AG09319 (cell line): ENCODE results near the gene IP6K1.

Experiments
- DNase-seq: peaks from one replicate; pipeline ENCODE4 v3.0.0-alpha.2; 2010; ENCODE audit warnings: low read depth; ENCODE audit errors: extremely low read depth
- CTCF ChIP-seq: IDR thresholded peaks from 2 replicates; pipeline ENCODE4 v1.5.1; 2011; ENCODE audit warnings: low read depth, mild to moderate bottlenecking, inconsistent platforms, low read length, moderate library complexity

IP6K1 gene

GRCh38 chr3:49681543-49681942, 104.8 kb downstream of the IP6K1 start:
- no peak for TF ChIP-seq CTCF
- no peak for DNase-seq

- no peak for TF ChIP-seq CTCF
- DNase-seq, result no peak
Observed at GRCh38 chr3:49681232-49681522, 105.2 kb downstream of the IP6K1 start.

- no peak for TF ChIP-seq CTCF
- no peak for DNase-seq
Observed at GRCh38 chr3:49680493-49681231, 105.7 kb downstream of the IP6K1 start.

- no peak for TF ChIP-seq CTCF
- DNase-seq, result no peak
Observed at GRCh38 chr3:49675912-49676311, 110.4 kb downstream of the IP6K1 start.

- TF ChIP-seq CTCF, result no peak; the same call in 1 of the 2 replicates
- DNase-seq, result no peak
Observed at GRCh38 chr3:49674497-49674983, 111.8 kb downstream of the IP6K1 start.
